ENCODE results near the gene PCBP3.
A peak's percentile ranks its signal among the peaks of the same experiment; 100 is the strongest.

Gene PCBP3

GRCh38 chr21:45745256-45745655 is 101.7 kb downstream of the PCBP3 start:
- TF ChIP-seq, protein P1, sequence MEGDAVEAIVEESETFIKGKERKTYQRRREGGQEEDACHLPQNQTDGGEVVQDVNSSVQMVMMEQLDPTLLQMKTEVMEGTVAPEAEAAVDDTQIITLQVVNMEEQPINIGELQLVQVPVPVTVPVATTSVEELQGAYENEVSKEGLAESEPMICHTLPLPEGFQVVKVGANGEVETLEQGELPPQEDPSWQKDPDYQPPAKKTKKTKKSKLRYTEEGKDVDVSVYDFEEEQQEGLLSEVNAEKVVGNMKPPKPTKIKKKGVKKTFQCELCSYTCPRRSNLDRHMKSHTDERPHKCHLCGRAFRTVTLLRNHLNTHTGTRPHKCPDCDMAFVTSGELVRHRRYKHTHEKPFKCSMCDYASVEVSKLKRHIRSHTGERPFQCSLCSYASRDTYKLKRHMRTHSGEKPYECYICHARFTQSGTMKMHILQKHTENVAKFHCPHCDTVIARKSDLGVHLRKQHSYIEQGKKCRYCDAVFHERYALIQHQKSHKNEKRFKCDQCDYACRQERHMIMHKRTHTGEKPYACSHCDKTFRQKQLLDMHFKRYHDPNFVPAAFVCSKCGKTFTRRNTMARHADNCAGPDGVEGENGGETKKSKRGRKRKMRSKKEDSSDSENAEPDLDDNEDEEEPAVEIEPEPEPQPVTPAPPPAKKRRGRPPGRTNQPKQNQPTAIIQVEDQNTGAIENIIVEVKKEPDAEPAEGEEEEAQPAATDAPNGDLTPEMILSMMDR (IDR thresholded peaks at IDR 0.05) = no peak

- TF ChIP-seq, protein P1 (IDR thresholded peaks at IDR 0.05) = no peak
These were observed 103.8 kb downstream of the PCBP3 start for GRCh38 chr21:45747233-45747766.

DNA sequence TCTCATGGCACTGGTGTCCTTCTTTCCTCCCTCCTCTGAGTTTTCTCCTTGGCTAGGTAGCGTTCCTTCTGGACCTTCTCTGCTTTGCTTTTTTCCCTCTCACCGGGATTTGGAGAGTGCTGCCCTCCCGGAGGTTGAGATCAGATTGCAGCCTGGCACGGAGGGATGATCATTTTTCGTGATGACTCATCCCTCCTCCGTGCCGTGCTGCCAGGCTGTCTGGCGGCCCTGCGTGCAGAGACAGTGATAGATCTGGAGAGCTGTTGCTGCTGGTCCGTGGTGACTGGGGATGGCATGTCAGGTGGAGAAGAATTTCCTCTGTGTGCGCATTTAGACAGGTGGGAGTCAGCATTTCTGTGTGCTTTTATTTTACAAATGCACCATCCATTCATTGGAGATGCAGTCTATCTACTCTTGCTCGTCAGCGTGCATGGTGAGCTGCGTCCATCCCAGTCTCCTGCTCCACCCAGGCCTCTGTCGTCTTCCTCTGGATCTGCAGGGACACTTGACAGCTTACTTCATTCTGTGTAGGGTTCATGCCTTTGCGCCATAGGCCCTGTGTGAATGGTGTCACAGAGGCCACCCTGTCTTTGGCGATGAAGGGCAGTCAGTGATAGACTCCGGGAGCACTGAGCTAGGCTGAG is 104.4 kb downstream of the PCBP3 start:
- TF ChIP-seq, protein P1 (IDR thresholded peaks at IDR 0.05) = peak; percentile 14; the same call in 1 of the 2 replicates

GRCh38 chr21:45748593-45748992 is 105.1 kb downstream of the PCBP3 start:
- TF ChIP-seq, protein P1 (IDR thresholded peaks at IDR 0.05) = no peak

- TF ChIP-seq, protein P1 (IDR thresholded peaks at IDR 0.05) = no peak
These were observed 106.4 kb downstream of the PCBP3 start for GRCh38 chr21:45749974-45750373.

DNA sequence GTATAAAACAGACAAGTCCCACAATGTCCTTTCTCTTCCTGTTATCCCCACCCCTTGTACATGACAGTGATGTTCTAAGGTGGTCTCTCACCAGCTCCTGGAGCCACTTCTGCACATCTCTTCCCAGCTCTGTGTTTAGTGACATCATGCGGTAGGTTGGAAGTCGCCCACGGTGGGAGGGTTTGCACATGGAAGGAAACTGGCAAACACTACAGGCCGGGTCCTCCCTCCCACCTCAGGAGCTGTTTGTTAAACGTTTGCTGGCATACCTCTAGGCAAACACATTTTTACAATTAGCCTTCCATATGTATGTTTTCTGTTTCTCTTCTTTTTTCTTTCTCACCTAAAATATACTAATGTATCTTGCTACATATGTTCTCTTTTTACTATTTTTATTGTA is 107.4 kb downstream of the PCBP3 start:
- TF ChIP-seq, protein P1 (IDR thresholded peaks at IDR 0.05) = no peak

GRCh38 chr21:45753445-45753844 is 109.9 kb downstream of the PCBP3 start:
- TF ChIP-seq, protein P1 (IDR thresholded peaks at IDR 0.05) = no peak

Measured in LNCAP (cell line).